Stimulated activated CD8-positive, alpha-beta memory T cell treated with anti-CD3 and anti-CD28 coated beads, Interleukin-12 subunit alpha, Interleukin-12 subunit beta, amount 100 ng/mL, for 24 hours (primary cell): ENCODE results near the gene GAP43.

ENCODE experiments used
- DNase-seq: peaks from one replicate; pipeline ENCODE4 v3.0.0-alpha.2; 2020; ENCODE audit errors: extremely low read depth

The GAP43 gene, protein sequence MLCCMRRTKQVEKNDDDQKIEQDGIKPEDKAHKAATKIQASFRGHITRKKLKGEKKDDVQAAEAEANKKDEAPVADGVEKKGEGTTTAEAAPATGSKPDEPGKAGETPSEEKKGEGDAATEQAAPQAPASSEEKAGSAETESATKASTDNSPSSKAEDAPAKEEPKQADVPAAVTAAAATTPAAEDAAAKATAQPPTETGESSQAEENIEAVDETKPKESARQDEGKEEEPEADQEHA

DNA sequence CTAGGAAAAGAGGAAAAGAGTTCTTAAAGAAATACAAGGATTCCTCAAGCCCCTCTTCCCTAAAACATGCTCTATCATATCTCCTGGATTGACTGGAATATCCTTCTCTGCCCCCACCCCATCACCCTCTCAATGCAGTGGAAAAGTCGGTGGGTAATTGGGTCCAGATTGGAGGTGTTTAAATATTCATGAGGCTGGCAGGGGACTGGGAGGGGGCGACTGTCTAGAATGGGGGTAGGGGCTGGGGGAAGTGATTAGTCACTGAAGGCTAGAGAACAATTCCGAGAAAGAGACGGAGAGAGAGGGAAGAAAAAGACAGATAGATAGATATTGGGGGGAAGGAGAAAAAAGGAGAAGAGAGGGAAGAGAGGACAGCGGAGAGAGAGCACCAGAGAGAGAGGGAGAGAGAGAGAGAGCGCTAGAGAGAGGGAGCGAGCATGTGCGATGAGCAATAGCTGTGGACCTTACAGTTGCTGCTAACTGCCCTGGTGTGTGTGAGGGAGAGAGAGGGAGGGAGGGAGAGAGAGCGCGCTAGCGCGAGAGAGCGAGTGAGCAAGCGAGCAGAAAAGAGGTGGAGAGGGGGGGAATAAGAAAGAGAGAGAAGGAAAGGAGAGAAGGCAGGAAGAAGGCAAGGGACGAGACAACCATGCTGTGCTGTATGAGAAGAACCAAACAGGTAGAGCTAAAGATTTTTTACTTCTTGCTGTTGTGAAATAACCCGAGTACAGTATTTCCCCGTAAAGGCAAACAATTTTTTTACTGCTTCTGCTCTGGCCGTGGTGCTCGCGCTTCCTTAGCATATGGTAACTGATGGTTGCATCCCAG is at the start of gene GAP43:
TSS of gene GAP43 (plus strand) at position 467 of the 825 bp plus-strand sequence. CDS start at position 647, 180 bp downstream.
- DNase-seq = no peak

- DNase-seq = no peak
These were observed 46.9 kb upstream of the GAP43 start for GRCh38 chr3:115576325-115576875.

DNA sequence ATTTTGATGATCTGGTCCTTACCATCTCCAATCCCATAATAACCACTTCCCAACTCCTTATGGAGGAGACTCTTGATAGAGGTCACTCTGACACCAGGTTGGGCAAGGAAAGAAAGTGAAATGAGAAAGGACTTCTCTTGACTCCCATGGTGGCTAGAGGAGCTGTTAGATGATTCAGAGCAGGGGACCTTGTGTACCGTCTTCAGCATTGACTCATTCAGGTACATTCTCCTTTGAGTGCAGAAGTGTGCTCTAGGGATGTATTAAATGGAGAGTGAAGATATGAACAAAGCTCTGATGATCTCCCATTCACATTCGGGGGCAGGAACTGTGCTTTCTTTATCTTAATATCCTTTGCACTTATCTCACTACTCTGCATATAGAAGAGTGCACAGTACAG is 46.3 kb upstream of the GAP43 start:
- DNase-seq = no peak

- no peak for DNase-seq
These were observed 45.0 kb upstream of the GAP43 start for GRCh38 chr3:115578331-115578730.

GRCh38 chr3:115580566-115580965 is 42.7 kb upstream of the GAP43 start:
- no peak for DNase-seq

DNA sequence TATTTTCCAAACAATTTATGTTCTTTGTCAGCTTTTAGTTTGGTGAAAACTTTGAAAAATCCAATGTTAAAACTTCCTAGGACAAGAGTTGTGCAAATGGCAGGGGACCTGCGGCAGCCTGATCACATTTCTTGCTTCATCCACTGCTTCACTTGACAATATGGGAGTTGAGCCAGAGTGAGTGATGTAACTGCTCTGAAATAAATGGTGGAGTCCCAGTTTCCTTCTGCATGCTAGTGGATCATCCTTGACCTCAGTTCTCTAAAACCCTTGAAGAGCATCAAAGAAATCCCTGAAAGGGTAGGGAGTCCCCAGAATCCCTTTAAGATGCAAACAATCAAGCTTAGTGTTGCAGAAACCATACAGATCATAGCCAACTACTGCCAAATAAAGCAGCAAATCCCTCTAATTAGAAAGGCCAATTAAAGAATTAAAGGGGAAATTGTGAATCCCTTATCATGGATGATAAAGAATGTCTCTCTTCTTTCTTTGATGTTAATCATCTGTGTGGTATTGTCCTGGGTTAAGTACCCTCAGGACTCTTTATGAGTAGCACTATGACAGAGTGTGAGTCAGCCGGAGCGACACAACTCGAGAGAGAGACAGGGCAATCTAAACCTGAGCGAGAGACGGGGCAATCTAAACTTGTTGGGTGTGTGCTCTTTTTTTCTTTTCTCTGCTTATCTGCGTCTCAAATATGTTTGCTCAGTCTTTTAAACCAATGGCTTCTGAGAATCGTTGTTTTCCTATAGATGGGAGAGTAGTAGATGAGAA is 41.8 kb upstream of the GAP43 start:
- no peak for DNase-seq

GRCh38 chr3:115588201-115589115 is 34.9 kb upstream of the GAP43 start:
- no peak for DNase-seq

DNA sequence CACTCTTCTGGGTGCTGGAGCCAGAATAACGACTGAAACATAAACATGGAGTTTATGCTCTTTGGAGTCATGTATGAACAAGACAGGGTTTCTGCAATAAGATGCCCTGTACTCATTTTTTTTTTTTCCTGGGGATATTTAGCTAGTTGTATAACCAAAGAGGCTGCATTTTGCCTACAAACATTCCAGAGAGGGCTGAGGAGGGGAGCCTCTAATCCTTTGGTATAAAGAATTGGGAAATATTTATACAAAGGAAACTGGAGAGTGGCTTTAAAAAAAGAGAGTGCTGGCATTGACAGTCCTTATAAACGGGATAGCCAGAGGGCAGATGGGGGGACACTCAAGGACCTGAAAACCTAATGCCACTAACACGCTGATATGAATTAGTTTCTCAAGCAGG is 32.4 kb upstream of the GAP43 start:
- DNase-seq = no peak

DNA sequence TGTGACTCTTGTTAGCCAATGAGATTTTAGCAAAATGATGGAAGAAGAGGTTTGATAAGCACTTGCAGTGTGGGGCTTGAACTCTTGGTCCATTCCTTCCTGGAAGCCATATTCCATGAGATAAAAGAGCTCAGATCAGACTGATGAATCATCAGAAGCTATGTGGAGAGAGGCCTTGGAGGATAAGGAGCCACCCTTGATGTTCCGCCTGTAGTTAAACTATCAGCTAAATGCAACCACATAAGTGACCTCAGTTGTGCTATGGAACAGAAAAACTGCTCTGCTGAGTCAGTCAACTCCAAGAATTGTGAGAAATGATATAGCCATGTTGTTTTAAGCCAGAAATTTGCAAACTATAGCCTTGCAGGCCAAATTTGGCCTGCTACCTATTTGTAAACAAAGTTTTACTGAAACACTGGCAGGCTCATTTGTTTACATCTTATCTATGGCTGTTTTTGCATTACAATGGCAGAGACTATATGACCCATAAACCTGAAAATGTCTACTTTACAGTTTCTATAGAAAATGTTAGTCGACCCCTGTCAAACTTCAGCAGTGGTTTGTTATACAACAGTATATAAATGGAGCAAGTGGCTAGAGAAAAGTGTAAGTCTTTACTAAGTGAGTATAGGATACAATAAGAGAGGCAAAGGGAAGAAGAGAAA is 27.6 kb upstream of the GAP43 start:
- no peak for DNase-seq

- DNase-seq = no peak
These were observed 25.1 kb upstream of the GAP43 start for GRCh38 chr3:115598216-115598615.

- no peak for DNase-seq
These were observed 21.1 kb upstream of the GAP43 start for GRCh38 chr3:115602194-115602593.

GRCh38 chr3:115611630-115612029 is 11.7 kb upstream of the GAP43 start:
- DNase-seq = no peak

DNA sequence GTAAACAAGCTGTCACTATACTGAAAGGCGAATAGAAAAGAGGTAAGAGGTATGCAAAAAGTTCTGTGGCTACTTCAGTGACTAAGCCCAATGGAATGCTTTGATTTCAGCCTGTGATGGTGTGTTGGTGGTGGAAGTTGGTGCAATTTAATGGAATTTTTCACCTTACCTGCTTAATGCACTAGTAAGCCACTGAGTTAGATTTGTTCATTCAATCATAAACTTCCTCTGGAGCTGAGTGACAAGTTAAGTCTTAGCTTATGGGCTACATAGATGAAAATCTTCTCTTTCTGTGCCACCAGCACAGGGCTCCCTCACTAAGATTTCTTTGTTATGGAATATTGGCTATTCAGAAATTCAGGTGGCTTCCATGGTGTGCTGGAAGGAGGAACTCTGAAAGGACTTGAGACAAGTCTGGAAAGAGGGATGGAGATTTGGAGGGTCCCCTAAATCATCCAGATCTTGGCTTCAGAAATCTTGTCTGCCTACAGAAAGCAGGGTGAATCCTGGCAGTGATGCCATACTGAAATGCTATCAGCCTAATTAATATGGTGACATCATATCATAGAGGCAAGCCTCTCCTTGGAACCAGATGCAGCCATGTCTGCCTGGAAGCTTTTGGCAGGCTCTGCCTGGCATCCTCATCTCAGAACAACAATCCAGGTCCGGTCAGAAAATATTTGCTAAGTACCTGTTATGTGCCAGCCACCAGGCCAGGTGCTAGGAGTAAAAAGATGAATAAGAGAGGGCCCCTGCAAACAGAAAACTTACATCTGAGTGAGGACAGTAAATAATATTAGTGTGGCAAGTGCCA is 8.1 kb upstream of the GAP43 start:
- DNase-seq = no peak

GRCh38 chr3:115616461-115616860 is 6.8 kb upstream of the GAP43 start:
- DNase-seq = no peak

DNA sequence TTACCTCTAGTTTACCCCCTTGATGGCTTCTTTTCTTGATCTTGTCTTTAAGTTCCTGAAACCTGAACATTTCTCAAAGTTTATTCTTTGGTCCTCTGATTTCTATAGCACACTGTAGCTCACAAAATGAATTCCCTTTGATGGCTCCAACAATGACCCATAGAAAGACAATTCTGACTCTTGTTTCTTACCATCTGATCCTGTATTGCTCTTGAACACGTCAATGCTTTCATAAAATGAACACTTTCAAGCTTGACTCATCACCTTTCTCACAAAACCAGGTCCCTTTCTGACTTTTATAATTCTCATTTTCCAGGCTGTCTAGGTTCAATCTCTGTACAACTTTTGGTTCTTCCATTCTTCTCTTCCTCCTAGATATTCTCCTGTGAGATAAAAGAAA is 5.7 kb upstream of the GAP43 start:
- no peak for DNase-seq

- DNase-seq = no peak
These were observed 875 bp downstream of the GAP43 start for GRCh38 chr3:115624029-115624741.

- DNase-seq = no peak
These were observed 1.6 kb downstream of the GAP43 start for GRCh38 chr3:115624901-115625300.

- no peak for DNase-seq
These were observed 2.7 kb downstream of the GAP43 start for GRCh38 chr3:115626006-115626409.

- DNase-seq = no peak
These were observed 3.4 kb downstream of the GAP43 start for GRCh38 chr3:115626721-115627120.
